Omental fat pad (tissue), 4 donors: ENCODE results near the gene AHNAK2. TPM values are rescaled to one million over a fixed set of nuclear protein-coding genes. Genes with fewer than 3 reads are reported as not detected.

Experiments
- ATAC-seq: fragments of 150-250 bp; one replicate; pipeline ENCODE4 v1.9.1; 2016; ENCODE audit warnings: mild to moderate bottlenecking, moderate library complexity; ENCODE audit not compliant: low FRiP score
- DNase-seq: peaks from one replicate; pipeline ENCODE4 v3.0.0-alpha.2; 2019; ENCODE audit warnings: low spot score
- total RNA-seq, 4 donors: library from RNA; depleted of rRNA; stranded (reverse); fragments of >200 nt; gene quantifications; one replicate each; pipeline ENCODE4 v1.1.0, GENCODE V29; 2016
- TF ChIP-seq, protein P1 (sequence below), 3 donors: fragments of 450-650 bp; IDR thresholded peaks; one replicate each; pipeline ENCODE4 v1.5.1; 2016 to 2017; ENCODE audit warnings: antibody characterized with exemption in 3 of 3, mild to moderate bottlenecking in 3 of 3, moderate library complexity in 2 of 3

Gene AHNAK2
- total RNA-seq, 4 donors from 2014 or later, result 18.6 to 44.5 (median 34.2) TPM

GRCh38 chr14:104985675-104986486, 7.7 kb upstream of the AHNAK2 start, which contains the start of gene CLBA1:
Gene CLBA1, plus strand, starts transcription at chr14:104985788. Its CDS starts 644 bp downstream, at chr14:104986432.
- TF ChIP-seq, protein P1, sequence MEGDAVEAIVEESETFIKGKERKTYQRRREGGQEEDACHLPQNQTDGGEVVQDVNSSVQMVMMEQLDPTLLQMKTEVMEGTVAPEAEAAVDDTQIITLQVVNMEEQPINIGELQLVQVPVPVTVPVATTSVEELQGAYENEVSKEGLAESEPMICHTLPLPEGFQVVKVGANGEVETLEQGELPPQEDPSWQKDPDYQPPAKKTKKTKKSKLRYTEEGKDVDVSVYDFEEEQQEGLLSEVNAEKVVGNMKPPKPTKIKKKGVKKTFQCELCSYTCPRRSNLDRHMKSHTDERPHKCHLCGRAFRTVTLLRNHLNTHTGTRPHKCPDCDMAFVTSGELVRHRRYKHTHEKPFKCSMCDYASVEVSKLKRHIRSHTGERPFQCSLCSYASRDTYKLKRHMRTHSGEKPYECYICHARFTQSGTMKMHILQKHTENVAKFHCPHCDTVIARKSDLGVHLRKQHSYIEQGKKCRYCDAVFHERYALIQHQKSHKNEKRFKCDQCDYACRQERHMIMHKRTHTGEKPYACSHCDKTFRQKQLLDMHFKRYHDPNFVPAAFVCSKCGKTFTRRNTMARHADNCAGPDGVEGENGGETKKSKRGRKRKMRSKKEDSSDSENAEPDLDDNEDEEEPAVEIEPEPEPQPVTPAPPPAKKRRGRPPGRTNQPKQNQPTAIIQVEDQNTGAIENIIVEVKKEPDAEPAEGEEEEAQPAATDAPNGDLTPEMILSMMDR (IDR thresholded peaks at IDR 0.05), result no peak
- DNase-seq (no peak), ATAC-seq (peak; percentile 82)

- no peak for DNase-seq
- no peak for ATAC-seq
- TF ChIP-seq, protein P1 (IDR thresholded peaks at IDR 0.05), result no peak
These were observed 6.1 kb upstream of the AHNAK2 start for GRCh38 chr14:104984056-104984894.

DNA sequence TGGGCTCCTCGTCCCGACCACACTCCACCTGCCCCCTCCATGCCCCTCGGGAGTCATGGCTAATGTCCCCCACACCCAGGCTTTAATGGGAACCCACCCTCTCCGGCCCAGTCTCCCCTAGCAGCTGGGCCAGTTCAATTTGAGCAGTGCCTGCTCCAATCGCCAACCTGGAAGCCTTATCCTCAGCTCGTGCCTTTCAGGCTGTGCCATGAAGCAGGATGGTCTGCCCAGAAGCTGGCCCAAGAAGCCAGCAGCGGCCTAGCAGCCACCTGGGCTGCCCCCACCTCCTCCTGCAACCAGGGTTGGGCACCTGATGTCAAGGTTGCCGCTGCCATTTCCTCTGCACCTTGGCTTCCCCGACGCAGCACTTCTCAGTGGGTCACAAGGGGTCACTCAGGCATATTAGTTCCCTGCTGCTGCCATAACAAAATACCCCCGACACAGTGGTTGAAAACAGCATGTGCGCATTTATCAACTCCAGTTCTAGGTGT, 5.1 kb upstream of the AHNAK2 start:
- no peak for ATAC-seq
- TF ChIP-seq, protein P1 (IDR thresholded peaks at IDR 0.05), result no peak
- no peak for DNase-seq

- TF ChIP-seq, protein P1 (IDR thresholded peaks at IDR 0.05), result no peak
- DNase-seq (no peak), ATAC-seq (no peak)
These were observed 4.5 kb upstream of the AHNAK2 start for GRCh38 chr14:104982548-104983230.

DNA sequence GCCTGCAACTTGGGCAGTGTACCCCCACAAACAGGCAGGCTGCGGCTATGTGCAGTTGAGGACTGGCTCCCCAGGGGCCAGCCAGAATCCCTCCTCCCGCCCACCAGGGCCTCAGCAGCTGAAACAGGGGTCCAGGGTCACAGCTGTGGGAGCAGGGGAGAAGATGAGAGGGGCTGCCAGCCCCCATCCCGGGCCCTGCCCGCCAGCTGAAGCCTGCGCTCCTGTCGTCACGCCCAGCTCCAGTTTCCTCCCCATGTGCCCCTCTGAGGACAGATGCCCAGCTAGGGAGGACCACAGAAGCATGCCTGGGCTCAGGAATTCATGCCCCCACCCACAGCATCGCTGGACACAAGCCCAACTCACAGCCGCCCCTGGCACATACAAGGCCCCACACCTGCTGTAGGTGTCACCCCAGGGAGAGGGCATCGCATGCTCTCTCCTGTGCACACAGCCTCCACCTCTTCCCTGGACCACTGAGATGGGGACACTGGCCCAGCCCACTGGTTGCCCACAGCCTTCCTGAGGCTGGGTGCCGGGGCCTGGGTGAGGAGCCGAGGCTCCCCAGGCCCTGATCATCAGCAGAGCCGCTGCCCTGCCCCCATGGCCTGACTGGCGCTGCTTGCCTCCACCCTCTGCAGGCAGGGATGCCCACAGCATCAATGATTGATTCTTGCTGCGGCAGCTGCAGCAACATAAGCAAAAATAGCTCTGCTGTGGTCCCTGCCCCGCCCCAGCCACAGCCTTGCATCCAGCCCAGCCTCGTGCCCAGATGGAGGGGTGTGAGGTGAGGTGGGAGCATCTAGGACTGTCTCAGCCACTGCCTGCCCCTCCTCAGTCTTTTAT, 3.7 kb upstream of the AHNAK2 start:
- ATAC-seq, result no peak
- no peak for DNase-seq
- TF ChIP-seq, protein P1 (IDR thresholded peaks at IDR 0.05), result no peak
